Peyer's patch (tissue), 4 donors: ENCODE results near the gene CACNA2D3.

ENCODE experiments used
- POLR2A ChIP-seq, 2 donors: fragments of 450-650 bp; IDR thresholded peaks; one replicate each; pipeline ENCODE4 v1.5.1; 2017; ENCODE audit warnings: antibody characterized with exemption in 2 of 2, mild to moderate bottlenecking in 2 of 2, moderate library complexity in 2 of 2
- TF ChIP-seq, protein P1 (sequence below), 6 experiments: fragments of 450-650 bp in 4 of 6; fragments of 200-600 bp in 2 of 6; sonication (generic) in 1 of 6; IDR thresholded peaks; one replicate each; pipeline ENCODE4 v1.5.1; 2017 to 2019; ENCODE audit warnings: antibody characterized with exemption in 6 of 6, mild to moderate bottlenecking in 3 of 6, moderate library complexity in 1 of 6

GRCh38 chr3:54580453-54580852 is 458.1 kb downstream of the CACNA2D3 start:
- no peak for TF ChIP-seq POLR2A (IDR thresholded peaks at IDR 0.05)
- TF ChIP-seq, protein P1, sequence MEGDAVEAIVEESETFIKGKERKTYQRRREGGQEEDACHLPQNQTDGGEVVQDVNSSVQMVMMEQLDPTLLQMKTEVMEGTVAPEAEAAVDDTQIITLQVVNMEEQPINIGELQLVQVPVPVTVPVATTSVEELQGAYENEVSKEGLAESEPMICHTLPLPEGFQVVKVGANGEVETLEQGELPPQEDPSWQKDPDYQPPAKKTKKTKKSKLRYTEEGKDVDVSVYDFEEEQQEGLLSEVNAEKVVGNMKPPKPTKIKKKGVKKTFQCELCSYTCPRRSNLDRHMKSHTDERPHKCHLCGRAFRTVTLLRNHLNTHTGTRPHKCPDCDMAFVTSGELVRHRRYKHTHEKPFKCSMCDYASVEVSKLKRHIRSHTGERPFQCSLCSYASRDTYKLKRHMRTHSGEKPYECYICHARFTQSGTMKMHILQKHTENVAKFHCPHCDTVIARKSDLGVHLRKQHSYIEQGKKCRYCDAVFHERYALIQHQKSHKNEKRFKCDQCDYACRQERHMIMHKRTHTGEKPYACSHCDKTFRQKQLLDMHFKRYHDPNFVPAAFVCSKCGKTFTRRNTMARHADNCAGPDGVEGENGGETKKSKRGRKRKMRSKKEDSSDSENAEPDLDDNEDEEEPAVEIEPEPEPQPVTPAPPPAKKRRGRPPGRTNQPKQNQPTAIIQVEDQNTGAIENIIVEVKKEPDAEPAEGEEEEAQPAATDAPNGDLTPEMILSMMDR (IDR thresholded peaks at IDR 0.05): no peak
